Gastroesophageal sphincter (tissue), 3 donors: ENCODE data around the gene SLC6A2.

ENCODE experiments used
- POLR2A ChIP-seq, 2 donors: fragments of 450-650 bp; IDR thresholded peaks; one replicate each; pipeline ENCODE4 v1.6.1; 2017; ENCODE audit warnings: antibody characterized with exemption in 2 of 2, mild to moderate bottlenecking in 2 of 2, moderate library complexity in 1 of 2
- TF ChIP-seq, protein P1 (sequence below), 4 experiments: fragments of 200-600 bp in 2 of 4; fragments of 450-650 bp in 2 of 4; sonication (generic) in 1 of 4; IDR thresholded peaks; one replicate each; pipeline ENCODE4 v1.5.1; 2017 to 2019; ENCODE audit warnings: antibody characterized with exemption in 4 of 4, mild to moderate bottlenecking in 2 of 4, moderate library complexity in 2 of 4

DNA sequence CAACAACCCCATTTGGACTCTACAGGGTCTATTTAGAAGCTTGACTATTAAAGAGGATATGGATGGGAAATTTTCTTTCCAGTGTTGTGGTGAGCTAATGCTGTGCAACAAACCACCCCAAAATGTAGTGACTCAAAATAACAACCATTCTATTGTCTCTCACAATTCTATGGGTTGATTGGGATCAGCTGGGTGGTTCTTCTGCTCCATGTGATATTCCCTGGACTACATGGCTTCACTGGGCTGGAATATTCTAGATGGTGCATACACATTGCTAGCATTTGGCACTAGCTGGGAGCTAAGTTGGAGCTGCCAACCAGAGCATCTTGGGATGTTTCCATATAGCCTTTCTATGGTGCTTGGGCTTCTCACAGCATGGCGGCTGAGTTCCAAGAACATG is 30.2 kb downstream of the SLC6A2 start:
- TF ChIP-seq, protein P1, sequence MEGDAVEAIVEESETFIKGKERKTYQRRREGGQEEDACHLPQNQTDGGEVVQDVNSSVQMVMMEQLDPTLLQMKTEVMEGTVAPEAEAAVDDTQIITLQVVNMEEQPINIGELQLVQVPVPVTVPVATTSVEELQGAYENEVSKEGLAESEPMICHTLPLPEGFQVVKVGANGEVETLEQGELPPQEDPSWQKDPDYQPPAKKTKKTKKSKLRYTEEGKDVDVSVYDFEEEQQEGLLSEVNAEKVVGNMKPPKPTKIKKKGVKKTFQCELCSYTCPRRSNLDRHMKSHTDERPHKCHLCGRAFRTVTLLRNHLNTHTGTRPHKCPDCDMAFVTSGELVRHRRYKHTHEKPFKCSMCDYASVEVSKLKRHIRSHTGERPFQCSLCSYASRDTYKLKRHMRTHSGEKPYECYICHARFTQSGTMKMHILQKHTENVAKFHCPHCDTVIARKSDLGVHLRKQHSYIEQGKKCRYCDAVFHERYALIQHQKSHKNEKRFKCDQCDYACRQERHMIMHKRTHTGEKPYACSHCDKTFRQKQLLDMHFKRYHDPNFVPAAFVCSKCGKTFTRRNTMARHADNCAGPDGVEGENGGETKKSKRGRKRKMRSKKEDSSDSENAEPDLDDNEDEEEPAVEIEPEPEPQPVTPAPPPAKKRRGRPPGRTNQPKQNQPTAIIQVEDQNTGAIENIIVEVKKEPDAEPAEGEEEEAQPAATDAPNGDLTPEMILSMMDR (IDR thresholded peaks at IDR 0.05): no peak
- no peak for TF ChIP-seq POLR2A (IDR thresholded peaks at IDR 0.05)
